Left renal pelvis (tissue), 4 donors: ENCODE measurements around the gene SST. TPM values are rescaled to one million over a fixed set of nuclear protein-coding genes. Genes with fewer than 3 reads are reported as not detected.
A peak's percentile ranks its signal among the peaks of the same experiment; 100 is the strongest.
"Not testable (repeated sequence)": the region's sequence is repeated elsewhere in the genome, so short reads cannot be mapped to it uniquely, and the experiment has no call there.

Source experiments
- DNase-seq, 4 donors: peaks; one replicate each; pipeline ENCODE4 v3.0.0-alpha.2; 2013; ENCODE audit warnings: low read depth in 4 of 4, low spot score in 3 of 4
- polyA plus RNA-seq, 4 donors: library from polyadenylated mRNA; unstranded; fragments of 120-200 nt; gene quantifications; one replicate each; pipeline ENCODE4 v1.2.1, GENCODE V29; 2013; ENCODE audit not compliant: insufficient read length in 4 of 4

Gene SST
- polyA plus RNA-seq, 4 donors = 0.27 to 3.4 (median 0.50) TPM

DNA sequence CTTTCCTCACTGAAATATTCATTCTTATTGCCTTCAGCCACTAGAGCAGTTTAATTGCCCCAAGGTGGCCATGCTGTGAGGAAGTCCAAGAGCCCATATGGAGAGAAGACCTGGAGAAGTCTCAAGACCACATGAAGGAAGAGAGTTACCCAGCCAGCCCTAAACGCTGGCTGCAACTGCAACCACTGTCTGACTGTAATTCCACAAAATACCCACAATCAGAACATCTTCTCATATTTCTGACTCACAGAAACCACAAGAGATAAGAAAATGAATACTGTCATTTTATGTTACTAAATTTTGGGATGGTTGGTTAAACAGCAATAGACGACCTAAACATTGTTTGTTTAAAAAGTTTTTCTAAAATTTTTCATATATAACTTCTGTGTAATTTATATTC is 14.7 kb upstream of the SST start:
- no peak for DNase-seq

DNA sequence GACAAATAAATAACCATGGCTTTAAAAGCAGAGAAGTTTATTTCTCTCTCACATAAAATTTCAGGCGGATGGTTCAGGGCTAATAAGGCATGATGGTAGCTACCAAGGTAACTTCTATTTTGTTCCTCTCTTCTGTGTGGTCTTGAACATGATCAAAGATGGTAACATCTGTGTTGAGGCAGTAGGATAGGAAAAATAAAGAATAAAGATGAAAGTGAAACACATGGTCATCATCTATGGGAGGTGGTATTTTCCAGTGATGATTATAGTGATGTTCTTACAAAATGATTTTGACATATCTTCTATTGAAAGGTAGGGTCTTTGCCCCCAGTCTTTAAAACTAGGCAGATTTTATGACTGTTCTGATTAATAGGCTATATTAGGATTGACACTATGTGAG is 14.2 kb upstream of the SST start:
- no peak for DNase-seq

DNA sequence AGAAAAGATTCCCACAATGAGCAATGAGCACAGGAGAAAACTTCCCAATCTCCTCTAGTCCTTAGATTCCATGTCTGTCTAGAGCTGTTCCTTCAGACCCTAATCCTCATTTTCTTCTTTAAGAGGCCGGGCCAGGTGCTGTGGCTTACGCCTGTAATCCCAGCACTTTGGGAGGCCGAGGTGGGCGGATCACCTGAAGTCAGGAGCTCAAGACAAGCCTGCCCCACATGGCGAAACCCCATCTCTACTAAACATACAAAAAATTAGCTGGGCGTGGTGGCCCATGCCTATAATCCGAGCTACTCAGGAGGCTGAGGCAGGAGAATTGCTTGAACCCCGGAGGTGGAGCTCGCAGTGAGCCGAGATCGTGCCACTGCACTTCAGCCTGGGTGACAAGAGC is 11.6 kb upstream of the SST start:
- DNase-seq = not testable (repeated sequence)

DNA sequence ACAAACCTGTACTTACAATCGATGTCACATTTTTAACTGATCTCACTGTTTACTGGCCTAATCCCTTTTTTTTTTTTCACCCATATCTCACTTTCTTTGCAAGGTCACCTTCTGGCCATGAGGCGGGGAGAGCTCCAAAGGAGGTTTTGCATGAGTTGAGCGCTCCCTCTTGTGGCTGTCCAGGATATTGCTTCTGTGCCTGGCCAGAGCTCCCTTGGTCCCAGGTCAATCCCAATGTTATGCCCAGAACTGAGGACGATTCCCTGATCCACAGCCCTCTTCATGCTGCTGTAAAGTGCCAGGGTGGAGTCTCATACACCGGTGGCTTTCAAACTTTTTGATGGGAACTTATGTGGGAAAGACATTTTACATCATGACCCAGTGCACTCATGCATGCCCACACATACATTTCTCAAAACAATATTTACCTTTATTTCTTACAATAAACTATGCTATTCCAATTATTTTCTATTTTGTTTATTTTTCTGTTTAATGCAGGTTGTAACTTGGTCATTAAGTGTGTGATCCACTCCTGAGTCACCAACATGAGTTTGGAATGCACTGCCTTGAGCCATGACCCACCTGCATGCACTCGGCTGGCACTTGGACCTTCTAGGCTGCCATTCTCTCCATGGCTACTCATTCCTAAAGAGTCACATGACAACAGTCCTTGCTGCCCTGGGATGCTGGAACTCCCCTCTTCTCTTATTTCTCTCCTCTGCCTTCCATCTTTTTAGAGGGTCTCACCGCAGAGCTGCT is 9.6 kb upstream of the SST start:
- peak in 2 of 4 donors; percentile 48 to 50 for DNase-seq

DNA sequence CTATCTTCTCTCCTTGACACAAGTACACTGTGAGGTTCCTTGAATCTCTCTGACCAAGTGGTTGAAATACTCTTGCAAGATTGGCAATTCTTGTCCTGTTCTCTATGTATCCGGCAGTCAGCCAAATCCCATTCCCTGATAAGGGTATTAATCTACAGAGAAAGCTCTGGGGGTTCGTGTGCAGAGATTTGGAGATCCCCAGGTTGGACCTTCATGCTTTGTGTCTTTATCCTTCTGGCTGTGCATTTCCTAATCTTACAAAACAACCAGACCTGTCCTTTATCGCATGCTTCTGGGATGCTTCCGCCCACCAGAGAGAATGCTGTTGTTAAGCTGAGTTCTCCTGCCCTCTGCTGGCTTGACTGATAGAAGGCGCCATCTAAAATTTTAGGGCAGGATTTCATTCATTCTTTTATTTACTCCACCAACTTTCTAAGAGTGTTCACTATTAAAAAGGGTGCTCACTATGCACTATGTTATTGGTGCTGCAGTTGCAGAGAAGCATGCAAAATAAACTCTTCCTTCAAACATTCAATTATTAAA is 8.6 kb upstream of the SST start:
- DNase-seq = peak in 1 of 4 donors; percentile 46

DNA sequence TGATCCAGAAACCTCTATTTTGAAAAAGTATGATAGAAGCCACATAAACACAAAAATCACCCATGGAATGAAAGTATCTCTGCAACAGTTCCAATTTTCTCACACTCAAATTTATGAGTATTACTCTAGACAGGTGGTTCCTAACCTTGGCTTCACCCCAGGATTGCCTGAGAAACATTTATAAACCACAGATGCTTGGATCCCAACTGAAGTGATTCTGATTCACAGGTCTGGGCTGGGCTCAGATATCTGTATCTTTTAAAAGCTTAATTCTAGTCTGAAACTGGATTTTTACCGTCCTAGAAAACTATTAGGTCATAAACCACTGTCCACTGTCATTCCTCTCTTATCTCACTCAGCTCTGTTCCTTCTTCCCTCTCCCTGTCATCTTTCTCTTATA is 7.4 kb upstream of the SST start:
- no peak for DNase-seq

DNA sequence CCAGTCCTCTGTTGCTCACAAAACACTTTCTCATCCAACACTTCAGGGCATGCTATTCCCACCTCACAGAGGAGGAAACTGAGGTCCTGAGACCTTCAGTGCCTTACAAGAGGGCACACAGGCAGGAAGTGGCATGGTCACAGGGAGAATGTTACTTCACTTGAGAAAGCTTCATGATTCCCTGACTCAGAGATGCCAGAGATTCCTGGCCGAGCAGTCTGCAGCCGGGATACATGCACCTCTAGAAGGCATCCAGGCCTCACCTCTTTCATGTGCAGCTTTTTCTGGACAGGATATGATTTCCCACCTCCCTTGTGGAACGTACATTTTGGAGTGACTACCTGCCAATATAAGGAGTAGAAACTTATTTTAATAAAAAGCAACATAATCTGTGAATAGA is 2.8 kb upstream of the SST start:
- no peak for DNase-seq

DNA sequence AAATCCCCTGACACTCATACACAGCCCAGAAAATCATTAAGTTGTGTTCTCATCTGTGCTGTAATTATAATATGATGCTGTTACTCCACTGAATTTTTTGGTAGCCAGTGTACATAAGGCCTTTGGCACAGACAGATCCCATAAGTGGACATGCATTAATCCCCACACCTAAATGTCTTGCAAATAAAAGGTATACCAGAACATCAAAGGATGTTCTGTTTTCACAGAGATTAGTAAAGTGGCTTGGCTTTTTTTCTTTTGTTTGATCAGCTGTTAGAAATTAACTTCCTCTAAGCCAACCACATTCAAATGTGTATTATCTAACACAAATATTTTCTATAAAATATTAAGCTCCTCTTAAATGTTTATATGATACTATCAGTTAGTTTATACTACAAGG is 2.7 kb downstream of the SST start:
- DNase-seq = no peak

DNA sequence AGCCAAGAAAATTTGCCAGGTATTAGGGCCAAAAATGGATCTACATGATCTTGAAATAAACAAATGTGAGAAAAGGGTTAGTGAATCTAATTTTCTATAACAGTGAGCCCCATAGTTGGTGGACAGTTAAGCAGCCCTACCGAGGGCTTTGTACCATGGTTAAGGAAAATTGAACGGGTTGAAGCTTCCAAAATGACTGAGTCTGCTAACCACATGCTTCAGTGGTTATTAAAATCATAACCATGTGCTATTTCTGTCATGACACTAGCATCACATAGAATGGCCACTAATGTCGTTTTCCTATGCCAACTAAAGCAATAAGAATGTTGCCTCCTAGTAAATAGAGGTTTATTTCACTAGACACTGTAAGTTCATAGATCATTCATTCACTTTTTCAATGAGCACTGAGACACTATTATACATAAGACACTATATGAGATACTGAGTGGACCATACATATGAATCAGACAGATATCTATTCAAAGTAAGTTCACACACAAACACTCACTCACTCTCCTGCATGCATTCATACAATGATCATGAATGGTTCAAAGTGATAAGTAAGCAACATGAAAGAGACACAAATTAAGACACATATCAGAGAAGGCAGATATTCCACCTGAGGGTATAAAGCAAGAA is 4.3 kb downstream of the SST start:
- DNase-seq = no peak

DNA sequence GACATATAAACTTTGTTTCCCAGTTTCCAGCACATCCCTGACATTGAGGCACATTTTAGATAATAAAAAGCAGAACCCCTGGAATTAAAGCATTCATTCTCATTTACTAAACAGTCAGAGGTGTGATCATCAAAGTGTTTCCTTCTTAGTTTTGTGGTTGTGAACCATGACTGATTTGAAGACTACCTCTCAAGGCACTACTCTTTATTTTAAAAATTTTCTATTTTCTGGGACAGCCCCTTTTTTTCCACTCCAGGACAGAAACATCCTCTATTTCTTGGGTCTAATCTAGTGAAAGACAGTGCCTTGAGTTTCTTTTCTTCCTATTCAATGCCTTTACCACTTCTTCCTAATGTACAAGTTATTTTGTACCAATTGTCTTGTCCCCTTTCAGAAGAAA is 5.2 kb downstream of the SST start:
- no peak for DNase-seq

DNA sequence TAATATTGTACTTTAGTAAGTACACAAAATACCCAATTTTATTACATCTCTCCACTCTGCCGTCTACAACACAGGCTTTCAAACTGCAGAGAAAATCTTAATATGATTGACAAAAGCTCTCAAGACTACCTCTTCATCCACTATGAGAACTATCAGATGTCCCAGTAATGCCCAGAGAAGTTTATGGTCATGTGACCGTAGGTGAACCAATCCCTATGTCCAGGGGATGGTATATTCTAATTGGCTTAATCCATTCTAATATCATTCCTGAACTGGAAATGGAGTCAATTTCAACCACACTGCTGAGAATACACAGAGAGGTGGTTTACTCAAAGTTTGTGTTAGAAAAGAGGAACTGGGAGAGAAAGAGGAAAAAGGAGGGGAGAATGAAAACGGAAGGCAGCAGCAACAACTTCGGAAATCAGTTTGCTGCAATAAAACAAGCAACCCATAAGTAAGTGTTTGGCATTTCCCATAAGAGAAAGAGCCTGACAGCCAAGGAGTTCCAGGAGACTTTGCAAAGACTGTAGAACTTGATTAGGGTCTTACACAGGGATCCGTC is 7.3 kb downstream of the SST start:
- DNase-seq = no peak

DNA sequence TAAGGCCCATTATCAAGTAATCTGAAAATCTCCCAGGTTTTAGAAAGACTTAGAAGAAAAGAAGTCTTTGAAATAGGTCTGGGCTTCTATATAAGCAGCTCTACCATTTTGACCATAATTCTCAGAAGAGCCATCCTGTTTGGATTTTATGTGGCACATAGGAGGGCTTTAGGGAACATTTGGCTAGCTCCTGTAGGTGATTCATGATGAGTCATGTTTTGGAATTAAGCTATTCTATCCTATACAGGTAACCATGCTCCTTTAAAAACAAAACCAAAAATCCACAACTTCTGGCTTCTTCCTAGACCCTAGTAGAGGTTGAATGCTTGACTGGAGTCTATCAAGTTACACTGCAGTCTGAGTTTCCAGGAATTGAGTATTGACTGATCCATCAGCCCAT is 8.9 kb downstream of the SST start:
- DNase-seq = no peak

DNA sequence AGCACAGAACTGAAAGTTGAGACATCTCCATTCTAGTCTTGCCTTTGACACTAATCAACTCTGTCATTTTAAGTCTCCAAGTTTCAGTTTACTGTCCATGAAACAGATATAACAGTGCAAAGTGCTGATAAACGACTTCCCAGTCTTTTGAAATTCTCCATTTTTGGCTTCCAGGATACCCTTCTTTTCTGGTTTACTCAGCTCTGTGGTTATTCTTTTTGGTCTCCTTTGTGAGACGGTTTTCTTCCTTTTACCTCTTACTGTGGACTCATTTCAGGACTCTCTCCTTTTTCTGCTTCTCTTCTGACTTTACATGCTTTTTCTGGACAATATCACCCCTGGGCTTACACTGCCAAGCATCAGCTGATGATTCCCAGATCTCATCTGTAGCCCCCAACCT is 18.9 kb downstream of the SST start:
- no peak for DNase-seq

DNA sequence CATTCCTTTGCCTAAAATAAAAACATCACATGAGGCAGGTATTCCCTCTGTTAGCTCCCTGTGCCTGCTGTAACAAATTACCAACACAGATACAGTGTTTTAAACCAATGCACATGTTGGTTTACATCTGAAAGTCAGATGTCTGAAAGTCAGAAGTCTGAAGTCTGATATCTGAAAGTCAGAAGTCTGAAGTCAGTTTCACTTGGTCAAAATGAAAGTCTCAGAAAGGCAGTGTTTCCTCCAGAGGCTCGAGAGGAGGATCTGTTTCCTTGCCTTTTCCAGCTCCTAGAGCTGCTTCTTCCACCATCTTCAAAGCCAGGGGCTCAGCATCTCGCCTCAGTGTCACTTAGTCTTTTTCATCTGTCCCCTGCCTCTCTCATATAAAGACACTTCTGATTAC is 22.0 kb downstream of the SST start:
- DNase-seq = no peak

DNA sequence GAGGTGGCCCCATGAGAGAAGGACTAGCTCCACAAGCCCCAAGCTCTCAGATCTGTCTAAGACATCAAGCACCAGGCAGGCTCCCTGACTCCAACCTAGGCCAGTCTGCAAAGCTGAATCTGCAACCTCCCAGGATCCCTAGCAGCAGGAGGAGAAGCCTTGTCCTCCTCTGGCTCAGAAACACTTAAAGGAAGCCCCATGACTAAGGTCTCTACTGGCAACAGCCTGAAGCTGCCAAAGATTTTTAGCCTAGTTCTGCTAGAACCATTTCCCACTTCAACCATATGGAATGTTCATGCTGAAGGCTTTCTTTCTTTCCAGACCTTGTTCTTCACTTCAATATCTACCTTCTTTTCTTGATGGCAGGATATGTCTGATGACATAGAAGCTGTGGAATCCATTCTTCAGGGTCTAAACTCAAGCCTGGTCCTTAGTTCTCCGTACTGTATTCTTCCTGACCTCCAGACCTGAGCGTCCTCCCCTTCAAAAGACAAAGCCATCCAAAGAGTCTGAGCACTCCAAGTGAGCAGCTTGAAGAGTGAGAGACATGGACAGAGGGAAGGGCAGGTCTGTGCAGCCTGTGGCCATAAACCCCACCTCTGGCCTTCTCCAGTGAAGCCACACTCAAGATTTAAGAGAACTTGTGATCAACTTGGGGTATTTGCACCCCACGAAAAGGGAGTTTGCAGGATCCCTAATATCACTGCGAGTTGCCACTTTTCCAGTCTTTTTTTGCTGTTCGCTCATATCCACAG is 23.1 kb downstream of the SST start:
- DNase-seq = no peak

DNA sequence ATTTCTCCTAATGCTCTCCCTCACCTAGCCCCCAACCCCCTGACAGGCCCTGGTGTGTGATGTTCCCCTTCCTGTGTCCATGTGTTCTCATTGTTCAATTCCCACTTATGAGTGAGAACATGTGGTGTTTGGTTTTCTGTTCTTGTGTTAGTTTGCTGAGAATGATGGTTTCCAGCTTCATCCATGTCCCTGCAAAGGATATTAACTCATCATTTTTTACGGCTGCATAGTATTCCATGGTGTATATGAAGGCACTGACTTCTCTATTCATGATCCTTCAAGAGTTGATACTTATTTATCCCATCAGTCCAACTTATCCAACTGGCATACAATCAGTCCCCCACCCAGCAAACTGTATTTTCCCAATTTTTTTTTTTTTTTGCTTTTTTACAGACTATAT is 24.8 kb downstream of the SST start:
- DNase-seq = not testable (repeated sequence)

DNA sequence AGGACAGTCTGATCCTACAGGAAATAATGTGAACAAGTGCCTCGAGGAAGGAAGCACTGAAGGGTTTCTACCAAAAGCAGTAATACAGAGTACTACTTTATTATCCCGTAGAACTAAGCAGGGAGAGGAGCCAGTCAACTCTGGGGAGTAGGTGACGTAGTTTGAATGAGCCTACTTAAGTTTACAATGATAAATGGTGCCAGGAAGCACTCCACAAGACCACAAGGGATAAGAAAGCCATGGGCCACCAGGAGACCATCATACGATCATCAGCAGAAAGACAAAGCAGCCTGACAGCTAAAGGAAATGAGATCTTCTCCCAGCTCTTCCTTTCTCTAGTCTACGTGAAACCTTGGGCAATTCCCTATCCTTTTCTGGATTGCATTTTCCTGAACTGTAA is 27.3 kb downstream of the SST start:
- DNase-seq = no peak

DNA sequence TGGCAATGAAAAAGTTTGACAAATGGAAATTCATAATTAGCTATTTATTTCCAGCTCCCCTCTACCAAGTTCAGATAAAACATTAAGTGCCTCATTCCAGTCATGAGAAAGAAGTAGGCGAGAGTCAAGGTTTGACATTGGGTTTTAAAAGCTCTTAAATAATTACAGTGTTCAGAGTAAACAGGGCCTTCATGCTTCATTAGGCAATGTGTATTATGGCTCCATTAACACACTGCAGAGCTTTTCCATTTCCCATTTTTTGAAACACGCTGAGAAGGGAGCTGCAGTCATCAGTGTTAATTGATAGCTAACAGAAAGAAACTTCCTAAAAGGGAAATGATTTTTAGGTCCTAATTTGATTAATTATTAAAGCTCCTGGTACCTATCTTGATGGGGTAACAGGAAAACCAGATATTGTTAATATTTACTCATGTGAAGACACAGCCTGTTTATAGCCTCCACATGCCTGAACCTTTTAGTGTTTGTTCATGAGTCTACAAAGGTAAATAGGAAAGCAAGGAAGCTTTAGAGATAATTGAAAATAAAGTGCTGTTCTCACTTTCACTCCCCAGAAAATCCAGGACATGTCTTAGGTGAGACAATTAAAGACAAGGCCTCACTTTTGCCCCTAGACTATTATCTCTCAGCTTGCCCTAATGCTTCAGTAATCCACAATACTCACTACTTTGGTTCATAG is 28.7 kb downstream of the SST start:
- no peak for DNase-seq

DNA sequence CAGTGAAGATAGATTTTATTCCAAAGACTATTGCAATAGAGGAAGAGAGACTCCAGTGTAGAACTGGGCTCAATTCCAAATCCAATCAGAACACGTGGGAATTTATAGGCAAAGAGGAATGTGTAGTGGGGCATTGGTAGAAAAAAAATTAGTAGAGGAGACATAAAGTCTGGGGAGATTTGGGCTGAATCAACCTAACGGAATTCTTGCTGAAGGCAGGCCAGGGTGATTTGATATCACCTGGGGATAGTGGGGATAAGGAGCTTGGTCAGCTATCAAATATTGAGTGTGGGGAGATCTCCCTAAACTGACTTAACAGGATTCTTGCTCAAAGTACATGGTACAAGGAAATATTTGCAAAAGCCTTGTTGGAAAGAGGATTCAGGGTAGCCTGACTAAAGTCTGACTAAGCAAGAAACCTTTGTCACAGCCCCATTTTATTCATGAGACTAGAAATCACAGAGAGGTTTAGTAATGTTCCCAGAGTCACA is 29.6 kb downstream of the SST start:
- DNase-seq = no peak

DNA sequence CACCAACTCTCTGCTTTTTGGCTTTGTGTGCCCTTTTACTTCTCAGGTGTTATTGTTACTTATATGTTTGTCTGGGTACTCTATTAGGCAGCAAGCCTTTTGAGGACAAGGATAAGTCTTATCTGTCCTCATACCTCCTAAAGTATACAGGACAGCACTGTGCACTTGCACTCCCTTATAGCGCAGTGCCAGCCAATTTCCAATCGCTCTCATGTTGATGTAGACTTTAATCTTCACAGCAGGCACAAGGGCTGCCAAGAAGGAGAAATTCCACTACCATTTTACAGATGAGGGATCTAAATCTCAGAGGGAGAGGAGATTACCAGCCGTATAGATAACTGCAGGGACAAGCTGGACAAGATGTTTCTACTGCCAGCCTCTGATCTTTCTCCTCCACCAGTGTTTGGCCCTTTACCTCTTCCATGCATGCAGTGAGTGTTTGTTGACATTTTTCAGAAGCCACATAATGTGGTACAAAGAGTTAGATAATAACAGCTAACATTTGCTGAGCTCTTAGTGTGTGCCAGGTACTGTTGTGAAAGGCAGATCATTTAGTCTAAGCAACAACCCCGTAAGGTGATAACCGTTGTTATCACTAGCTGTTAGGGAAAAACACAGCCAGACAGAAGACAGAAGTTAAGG is 30.1 kb downstream of the SST start:
- DNase-seq = no peak
